ENCODE data around the gene CCR3.

The CCR3 gene

GRCh38 chr3:46276497-46277099, 34.3 kb downstream of the CCR3 start:
- peak; percentile 82 to 84 for DNase-seq

GRCh38 chr3:46277476-46277875, 35.2 kb downstream of the CCR3 start:
- no peak for DNase-seq

GRCh38 chr3:46278816-46279672, 36.8 kb downstream of the CCR3 start:
- DNase-seq, result no peak

- peak; percentile 26 to 72 for DNase-seq
These were observed 38.0 kb downstream of the CCR3 start for GRCh38 chr3:46280105-46280797.

- DNase-seq, result no peak
These were observed 39.3 kb downstream of the CCR3 start for GRCh38 chr3:46281551-46281950.

- DNase-seq, result no peak
These were observed 39.8 kb downstream of the CCR3 start for GRCh38 chr3:46282041-46282440.

GRCh38 chr3:46282696-46283095, 40.4 kb downstream of the CCR3 start:
- no peak for DNase-seq

GRCh38 chr3:46283881-46284450, 41.7 kb downstream of the CCR3 start:
- DNase-seq, result peak in 1 of 2 donors; percentile 44

GRCh38 chr3:46284981-46285683, 42.9 kb downstream of the CCR3 start:
- peak; percentile 54 to 70 for DNase-seq

- DNase-seq, result no peak
These were observed 43.8 kb downstream of the CCR3 start for GRCh38 chr3:46285931-46286619.

GRCh38 chr3:46286947-46287565, 44.8 kb downstream of the CCR3 start:
- no peak for DNase-seq

GRCh38 chr3:46289551-46289950, 47.3 kb downstream of the CCR3 start:
- DNase-seq, result no peak

GRCh38 chr3:46289966-46290365, 47.7 kb downstream of the CCR3 start:
- no peak for DNase-seq

- DNase-seq, result no peak
These were observed 48.8 kb downstream of the CCR3 start for GRCh38 chr3:46291046-46291445.

GRCh38 chr3:46293035-46293724, 50.9 kb downstream of the CCR3 start:
- DNase-seq, result no peak

- no peak for DNase-seq
These were observed 52.0 kb downstream of the CCR3 start for GRCh38 chr3:46293991-46294833.

- no peak for DNase-seq
These were observed 54.6 kb downstream of the CCR3 start for GRCh38 chr3:46296826-46297225.

GRCh38 chr3:46297658-46298423, 55.6 kb downstream of the CCR3 start:
- no peak for DNase-seq

Measured in CD4-positive, alpha-beta T cell treated with Interleukin-4 for 1 hour (primary cell).